Measurements from ENCODE around the gene PGLYRP4. TPM values are rescaled to one million over a fixed set of nuclear protein-coding genes. Genes with fewer than 3 reads are reported as not detected.
A peak's percentile ranks its signal among the peaks of the same experiment; 100 is the strongest.

The PGLYRP4 gene
- total and polyA plus RNA-seq, 2 donors (not counting 1 experiment from before 2014, with no cell fraction given) = not detected

DNA sequence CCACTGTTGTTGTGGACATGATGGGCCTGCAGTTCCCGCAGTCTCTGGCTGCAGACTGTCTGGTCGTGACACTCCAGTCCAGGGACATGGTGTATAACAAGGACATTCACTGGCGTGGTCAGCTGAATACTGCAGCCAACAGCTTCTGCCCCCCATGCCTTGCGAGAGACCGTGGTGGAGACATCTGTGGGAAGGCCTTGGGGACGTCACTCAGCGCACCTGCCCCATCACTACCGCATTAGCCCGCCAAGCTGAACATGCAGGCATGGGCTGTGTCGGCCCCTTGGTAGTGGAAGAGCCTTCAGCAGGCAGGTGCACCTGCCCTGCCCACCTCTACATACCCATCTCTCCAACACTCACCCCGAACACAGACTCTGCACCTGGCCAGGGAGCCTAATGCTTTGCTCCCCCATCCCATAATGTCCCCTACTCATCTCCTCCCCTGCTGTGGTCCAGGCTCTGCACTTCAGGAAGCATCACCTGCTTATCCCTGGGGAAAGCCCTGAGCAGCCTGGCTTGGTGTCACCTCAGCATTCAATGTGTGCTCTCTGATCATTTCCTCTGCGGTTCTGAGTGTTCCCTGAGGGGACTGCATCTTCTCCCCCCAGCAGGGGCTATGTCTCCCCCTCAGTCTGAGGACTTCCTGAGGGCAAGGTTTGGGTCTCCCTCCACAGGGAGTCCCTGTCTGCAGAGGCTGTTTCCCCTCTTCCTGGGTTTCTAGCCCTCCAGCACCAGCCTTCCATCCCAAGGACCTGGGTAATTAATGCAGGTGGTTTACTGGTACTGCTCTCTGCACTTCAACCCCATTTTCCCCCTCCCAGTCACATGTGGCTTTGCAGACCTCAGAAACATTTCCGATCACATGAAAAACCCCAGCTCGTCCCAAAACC lies 3.2 kb downstream of the PGLYRP4 start:
- H3K9me3 ChIP-seq (ENCODE audit: control extremely low read depth in 1 of 3, control insufficient read depth in 2 of 3, insufficient read depth in 1 of 3, low read length in 2 of 3) = no peaks in the 10 kb centered on the region
- DNase-seq (no peak), ATAC-seq (ENCODE audit: low read depth) (no peak)
- peaks cover 0 to 60% (median 24%) of the 10 kb centered on the region in 4 experiments for H3K27me3 ChIP-seq (replicated peaks in 1 of 4; ENCODE audit: control extremely low read depth in 1 of 4, control insufficient read depth in 3 of 4, insufficient read depth in 4 of 4, low read length in 3 of 4)
- no peak overlapping the region for H3K9ac ChIP-seq (ENCODE audit: low read length)
- H3K27ac ChIP-seq (ENCODE audit: low read length in 2 of 2) = no peak overlapping the region
- peaks cover 69% of the 10 kb centered on the region for H3K27me3 Mint-ChIP-seq
- 74% methylated on average over 12 of the region's 14 CpGs for WGBS (ENCODE audit: insufficient coverage)
- ChIA-PET POLR2A (no interaction called here), CTCF (interaction anchor here (1.3 kb wide), 1 partner anchor 150 kb away, joined by 3 read pairs; no protein-coding TSS in a partner anchor)
- H3K4me1 Mint-ChIP-seq = peaks cover 23% of the 10 kb centered on the region
- no peak overlapping the region for H3K4me3 ChIP-seq (ENCODE audit: control extremely low read depth in 1 of 5, extremely low read depth in 1 of 5, insufficient read depth in 1 of 5, low read depth in 2 of 5, low read length in 4 of 5)
- no peaks in the 10 kb centered on the region for H3K9me3 Mint-ChIP-seq (ENCODE audit: insufficient read depth)
- H3K79me2 ChIP-seq (ENCODE audit: control insufficient read depth, insufficient read depth, low read length) = no peaks in the 10 kb centered on the region
- no peak overlapping the region for H3K4me3 Mint-ChIP-seq
- H4K20me1 ChIP-seq (ENCODE audit: control insufficient read depth, insufficient read depth, low read length, poor library complexity, severe bottlenecking) = no peaks in the 10 kb centered on the region
- no peak overlapping the region for H3K27ac Mint-ChIP-seq
- peaks cover 14 to 17% of the 10 kb centered on the region in 2 donors for H3K4me1 ChIP-seq (ENCODE audit: control insufficient read depth in 2 of 2, insufficient read depth in 2 of 2, low read length in 2 of 2)
- H3K36me3 ChIP-seq (replicated peaks in 1 of 2; ENCODE audit: control extremely low read depth in 1 of 2, control insufficient read depth in 1 of 2, extremely low read depth in 1 of 2, insufficient read depth in 2 of 2, low read length in 1 of 2) = no peaks in the 10 kb centered on the region
- TF ChIP-seq EZH2 (IDR thresholded peaks at IDR 0.05; ENCODE audit: borderline replicate concordance, insufficient read depth, low read depth, low read length, poor library complexity, severe bottlenecking) = no peak
- TF ChIP-seq, protein P1, sequence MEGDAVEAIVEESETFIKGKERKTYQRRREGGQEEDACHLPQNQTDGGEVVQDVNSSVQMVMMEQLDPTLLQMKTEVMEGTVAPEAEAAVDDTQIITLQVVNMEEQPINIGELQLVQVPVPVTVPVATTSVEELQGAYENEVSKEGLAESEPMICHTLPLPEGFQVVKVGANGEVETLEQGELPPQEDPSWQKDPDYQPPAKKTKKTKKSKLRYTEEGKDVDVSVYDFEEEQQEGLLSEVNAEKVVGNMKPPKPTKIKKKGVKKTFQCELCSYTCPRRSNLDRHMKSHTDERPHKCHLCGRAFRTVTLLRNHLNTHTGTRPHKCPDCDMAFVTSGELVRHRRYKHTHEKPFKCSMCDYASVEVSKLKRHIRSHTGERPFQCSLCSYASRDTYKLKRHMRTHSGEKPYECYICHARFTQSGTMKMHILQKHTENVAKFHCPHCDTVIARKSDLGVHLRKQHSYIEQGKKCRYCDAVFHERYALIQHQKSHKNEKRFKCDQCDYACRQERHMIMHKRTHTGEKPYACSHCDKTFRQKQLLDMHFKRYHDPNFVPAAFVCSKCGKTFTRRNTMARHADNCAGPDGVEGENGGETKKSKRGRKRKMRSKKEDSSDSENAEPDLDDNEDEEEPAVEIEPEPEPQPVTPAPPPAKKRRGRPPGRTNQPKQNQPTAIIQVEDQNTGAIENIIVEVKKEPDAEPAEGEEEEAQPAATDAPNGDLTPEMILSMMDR (IDR thresholded peaks at IDR 0.05) = no peak
- intact Hi-C loops (cut with micrococcal nuclease) = no loop called here
- no peak overlapping the region for H2AFZ ChIP-seq (ENCODE audit: insufficient read depth, low read depth, low read length, poor library complexity, severe bottlenecking)
- peak overlapping the region; percentile 23 for H3K4me2 ChIP-seq (replicated peaks; ENCODE audit: low read depth, low read length, poor library complexity, severe bottlenecking)

DNA sequence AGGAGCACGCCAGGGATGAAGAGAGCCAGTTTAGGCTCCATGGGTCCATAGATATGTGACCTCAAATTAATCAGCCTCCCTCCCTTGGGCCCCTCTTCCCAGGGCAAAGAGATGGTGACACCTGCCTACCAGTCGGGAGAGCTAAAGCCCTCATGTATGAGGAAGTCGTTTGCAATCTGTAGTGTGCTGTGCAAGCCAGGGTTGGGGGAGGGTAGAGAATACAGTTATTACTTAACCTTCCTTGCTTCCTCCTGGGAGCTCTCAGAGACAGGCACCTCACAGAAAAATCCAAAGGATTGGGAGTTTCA lies 4.0 kb downstream of the PGLYRP4 start:
- Mint-ChIP-seq H3K4me1 (peaks cover 23% of the 10 kb centered on the region), H3K9me3 (ENCODE audit: insufficient read depth) (no peaks in the 10 kb centered on the region), H3K27me3 (peaks cover 63% of the 10 kb centered on the region), H3K27ac (no peak overlapping the region), H3K4me3 (no peak overlapping the region)
- Histone ChIP-seq H3K4me1 (ENCODE audit: control insufficient read depth in 2 of 2, insufficient read depth in 2 of 2, low read length in 2 of 2) (peaks cover 14 to 19% of the 10 kb centered on the region in 2 donors), H3K27me3 (replicated peaks in 1 of 4; ENCODE audit: control extremely low read depth in 1 of 4, control insufficient read depth in 3 of 4, insufficient read depth in 4 of 4, low read length in 3 of 4) (peaks cover 0 to 67% (median 24%) of the 10 kb centered on the region in 4 experiments), H3K27ac (ENCODE audit: low read length in 2 of 2) (no peak overlapping the region), H3K9me3 (ENCODE audit: control extremely low read depth in 1 of 3, control insufficient read depth in 2 of 3, insufficient read depth in 1 of 3, low read length in 2 of 3) (no peaks in the 10 kb centered on the region), H4K20me1 (ENCODE audit: control insufficient read depth, insufficient read depth, low read length, poor library complexity, severe bottlenecking) (no peaks in the 10 kb centered on the region), H3K4me3 (ENCODE audit: control extremely low read depth in 1 of 5, extremely low read depth in 1 of 5, insufficient read depth in 1 of 5, low read depth in 2 of 5, low read length in 4 of 5) (no peak overlapping the region), H3K9ac (ENCODE audit: low read length) (no peak overlapping the region), H2AFZ (ENCODE audit: insufficient read depth, low read depth, low read length, poor library complexity, severe bottlenecking) (no peak overlapping the region), H3K4me2 (replicated peaks; ENCODE audit: low read depth, low read length, poor library complexity, severe bottlenecking) (no peak overlapping the region), H3K79me2 (ENCODE audit: control insufficient read depth, insufficient read depth, low read length) (no peaks in the 10 kb centered on the region), H3K36me3 (replicated peaks in 1 of 2; ENCODE audit: control extremely low read depth in 1 of 2, control insufficient read depth in 1 of 2, extremely low read depth in 1 of 2, insufficient read depth in 2 of 2, low read length in 1 of 2) (no peaks in the 10 kb centered on the region)
- intact Hi-C loops (cut with micrococcal nuclease) = no loop called here
- DNase-seq (no peak), ATAC-seq (ENCODE audit: low read depth) (no peak)
- no CpG with 5 or more reads among the region's 3 CpGs for WGBS (ENCODE audit: insufficient coverage)
- POLR2A ChIA-PET = no interaction called here
- CTCF ChIA-PET = no interaction called here
- no peak for TF ChIP-seq EZH2 (IDR thresholded peaks at IDR 0.05; ENCODE audit: borderline replicate concordance, insufficient read depth, low read depth, low read length, poor library complexity, severe bottlenecking)
- TF ChIP-seq, protein P1 (IDR thresholded peaks at IDR 0.05) = no peak

All from B cell (primary cell).